GM19193 (cell line): ENCODE data around the gene LTO1.

ENCODE experiments used
- POLR2A ChIP-seq: IDR thresholded peaks from 4 replicates; pipeline ENCODE4 v1.6.1; 2011; ENCODE audit not compliant: insufficient read depth, insufficient read length; ENCODE audit errors: extremely low read depth

Gene LTO1

DNA sequence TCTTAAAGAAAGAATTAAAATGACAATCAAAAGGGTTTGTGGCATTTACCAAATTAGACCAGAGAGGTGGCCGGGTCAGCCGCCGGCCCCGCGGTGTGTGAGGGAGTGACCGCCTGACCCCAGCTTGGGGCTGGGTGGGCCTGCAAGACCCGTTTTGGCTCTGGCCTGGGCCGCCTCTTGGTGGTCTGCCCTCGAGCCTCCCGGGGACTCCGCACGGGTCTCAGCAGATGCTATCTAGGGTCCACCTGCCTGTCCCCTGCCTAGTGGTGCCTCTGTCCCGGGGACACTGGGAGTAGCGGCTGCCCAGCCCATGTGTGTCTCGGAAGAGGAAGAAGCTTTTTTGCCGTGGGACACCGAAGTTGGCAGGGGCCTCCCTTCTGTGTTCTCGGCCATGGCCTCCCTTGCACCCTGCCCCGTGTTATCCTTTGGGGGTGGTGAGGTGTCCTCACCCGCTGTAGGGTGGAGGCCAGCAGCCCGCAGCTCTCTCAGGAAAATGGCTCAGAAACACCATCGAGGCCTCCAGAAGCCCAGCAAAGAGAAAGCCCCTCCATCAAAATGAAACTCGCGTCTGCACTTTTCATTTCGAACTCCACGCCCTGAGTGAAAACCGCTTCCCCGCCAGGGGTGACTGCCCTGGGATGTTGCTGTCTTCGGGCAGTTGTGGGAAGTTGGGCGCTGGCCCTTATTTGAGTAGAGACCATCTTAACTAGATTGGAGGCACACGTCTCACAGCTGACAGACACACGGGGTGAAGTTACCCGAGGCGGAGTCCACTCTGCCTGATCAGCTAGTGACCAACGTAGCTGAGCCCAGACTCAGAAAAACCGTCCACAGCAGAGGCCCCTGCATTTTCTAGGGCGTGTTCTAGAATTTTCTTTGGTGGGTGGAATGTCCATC is 26.2 kb downstream of the LTO1 start:
- no peak for TF ChIP-seq POLR2A

DNA sequence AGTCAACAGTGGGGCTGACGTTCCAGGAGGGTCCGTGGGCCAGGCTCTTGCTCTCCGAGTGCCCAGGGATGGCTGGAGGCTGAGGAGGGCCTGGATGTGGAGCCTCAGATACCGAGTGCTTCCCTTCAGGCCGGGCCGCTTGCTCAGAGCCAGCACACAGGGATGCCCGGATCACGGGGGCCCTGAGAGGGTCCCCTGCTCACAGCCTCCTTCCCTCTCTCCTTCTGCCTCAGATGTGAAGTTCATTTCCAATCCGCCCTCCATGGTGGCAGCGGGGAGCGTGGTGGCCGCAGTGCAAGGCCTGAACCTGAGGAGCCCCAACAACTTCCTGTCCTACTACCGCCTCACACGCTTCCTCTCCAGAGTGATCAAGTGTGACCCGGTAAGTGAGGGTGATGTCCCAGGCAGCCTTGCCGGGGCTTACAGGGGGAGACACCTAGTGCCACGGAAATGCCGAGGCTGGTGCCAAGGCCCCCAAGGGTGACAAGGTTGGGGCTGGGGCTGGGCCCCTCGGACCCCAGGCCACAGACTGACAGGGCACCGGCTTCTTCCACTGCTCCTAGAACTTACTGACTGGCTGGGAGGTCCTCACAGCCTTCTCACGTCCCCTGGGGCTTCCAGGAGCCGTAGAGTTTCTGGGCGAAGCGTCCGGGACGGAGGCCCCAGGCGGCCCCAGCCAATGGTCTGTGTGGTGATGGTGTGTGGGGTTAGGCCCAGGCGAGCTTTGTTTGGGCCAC is 27.2 kb downstream of the LTO1 start:
- TF ChIP-seq POLR2A, result no peak

DNA sequence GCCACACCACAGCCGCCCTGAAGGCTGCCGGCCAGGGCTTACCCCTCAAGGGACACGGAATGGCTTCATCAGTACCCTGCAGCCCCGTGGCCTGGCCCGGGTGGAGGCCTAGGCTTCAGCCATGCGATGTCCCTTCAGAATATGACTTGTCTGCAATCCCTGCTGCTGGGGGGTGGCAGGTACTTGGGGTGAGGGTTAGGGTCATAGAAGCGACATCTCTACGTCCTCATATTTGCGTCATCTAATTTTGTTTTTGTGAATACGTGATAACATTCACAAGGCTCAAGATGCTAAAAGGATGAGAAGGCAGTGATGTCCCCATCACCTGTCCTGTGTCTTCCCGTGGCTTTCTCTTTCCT is 27.8 kb downstream of the LTO1 start:
- TF ChIP-seq POLR2A, result no peak

- no peak for TF ChIP-seq POLR2A
These were observed 28.4 kb downstream of the LTO1 start for GRCh38 chr11:69646493-69647389.

DNA sequence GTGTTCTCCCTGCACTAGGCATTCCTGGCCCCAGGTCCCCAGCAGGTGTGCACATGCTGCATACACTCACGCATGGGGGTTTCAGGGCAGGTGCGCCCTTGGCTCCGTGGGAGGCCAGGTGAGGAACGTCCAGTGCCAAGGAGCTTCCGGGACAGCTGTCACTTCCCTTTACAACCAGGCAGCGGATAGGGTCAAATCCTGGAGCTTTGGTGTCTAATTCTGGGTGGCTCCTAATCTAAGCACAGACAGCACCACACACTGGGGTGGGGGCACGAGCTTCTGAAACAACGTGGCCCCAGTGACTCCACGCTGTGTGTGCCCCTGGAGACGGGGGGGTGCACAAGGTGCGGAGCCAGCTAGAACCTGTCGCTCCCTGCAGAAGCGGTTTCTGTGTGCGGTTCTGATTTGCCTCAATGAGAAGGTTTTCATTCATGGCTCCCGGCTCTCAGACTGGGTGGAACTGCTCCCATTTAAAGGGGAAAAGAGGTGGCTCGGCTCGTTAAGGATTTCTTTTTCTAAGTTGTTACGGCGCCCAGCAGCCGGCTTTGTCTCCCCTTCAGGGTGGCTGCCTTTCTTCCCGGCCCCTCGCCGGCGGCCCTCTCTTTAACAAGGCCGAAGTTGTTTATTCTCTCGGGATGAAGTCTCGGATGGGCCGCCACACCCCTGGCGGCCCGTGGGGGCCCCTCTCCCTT is 29.2 kb downstream of the LTO1 start:
- TF ChIP-seq POLR2A, result no peak

DNA sequence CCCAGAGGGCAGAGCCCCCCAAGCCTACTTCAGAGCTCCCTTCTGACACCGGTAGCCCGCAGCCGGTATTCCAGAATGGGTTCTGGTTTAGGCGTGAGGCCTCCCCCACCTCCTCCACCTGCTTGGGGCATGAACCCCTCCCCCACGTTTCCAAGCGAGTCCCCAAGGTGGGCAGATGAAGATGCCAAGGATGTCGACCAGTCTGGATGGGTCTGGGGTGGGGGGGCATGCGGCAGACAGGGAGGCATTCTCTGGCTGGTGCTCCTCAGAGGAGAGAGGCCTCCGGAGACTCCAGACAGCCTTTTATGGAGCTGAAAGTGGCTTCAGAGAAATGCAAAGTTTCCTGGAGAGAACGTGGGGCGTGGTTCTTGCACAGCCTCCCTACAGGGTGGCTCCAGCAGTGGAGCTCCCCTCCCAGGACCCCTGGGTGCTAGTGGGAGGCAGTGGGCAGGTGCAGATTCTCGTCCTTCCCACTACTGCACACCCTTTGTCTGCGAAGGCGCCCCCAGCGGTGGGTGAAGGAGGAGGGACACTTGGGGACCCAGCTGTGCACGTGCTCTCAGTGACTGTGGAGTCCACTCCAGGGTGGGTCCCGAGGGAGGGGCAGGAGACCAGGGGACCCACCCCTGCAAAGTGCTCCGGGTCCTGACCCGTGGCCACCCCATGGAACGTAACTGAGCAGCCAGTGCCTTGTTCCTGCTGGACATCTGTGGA is 30.0 kb downstream of the LTO1 start:
- TF ChIP-seq POLR2A, result no peak

DNA sequence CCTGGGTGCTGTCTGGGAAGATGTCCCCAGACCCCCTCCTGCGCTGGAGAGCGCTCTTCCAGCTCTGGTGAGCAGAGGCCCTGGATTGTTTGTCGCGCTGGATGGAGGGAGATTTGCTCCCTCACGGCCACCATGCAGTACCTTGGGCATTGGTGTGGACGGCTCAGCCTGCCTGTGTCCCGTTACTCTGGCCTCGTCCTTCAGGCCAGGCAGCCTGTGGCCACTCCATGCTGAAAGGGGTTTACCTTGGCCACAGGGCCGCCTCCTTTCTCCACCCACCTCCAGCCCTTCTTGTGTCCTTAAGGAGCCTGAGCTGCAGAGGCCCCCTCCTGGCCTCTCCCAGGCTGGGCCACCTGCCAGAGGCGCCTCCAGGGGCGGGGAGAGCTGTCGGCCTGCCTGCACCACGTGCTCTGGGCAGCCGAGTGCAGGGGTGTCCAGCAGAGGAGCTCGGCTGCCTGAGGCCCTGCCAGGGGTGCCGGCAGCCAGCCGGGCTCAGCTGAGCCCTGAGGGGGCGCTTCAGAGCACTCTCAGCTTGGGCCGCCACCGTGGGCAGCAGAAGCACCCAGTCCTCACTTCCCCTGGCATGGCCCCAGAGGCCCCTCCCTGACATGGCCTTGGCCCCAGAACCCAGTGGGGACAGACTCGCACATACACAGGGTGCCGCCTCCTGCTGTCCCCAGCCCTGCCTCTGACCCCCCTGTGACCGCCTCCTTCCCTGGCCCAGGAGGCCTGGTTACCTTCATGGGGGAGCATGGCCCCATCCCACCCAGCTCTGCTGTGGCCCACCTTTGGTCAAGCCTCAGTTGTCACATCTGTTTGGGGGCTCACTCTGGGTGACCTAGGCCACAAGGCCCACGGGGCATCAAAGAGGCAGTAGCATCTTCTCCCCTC is 30.8 kb downstream of the LTO1 start:
- no peak for TF ChIP-seq POLR2A

DNA sequence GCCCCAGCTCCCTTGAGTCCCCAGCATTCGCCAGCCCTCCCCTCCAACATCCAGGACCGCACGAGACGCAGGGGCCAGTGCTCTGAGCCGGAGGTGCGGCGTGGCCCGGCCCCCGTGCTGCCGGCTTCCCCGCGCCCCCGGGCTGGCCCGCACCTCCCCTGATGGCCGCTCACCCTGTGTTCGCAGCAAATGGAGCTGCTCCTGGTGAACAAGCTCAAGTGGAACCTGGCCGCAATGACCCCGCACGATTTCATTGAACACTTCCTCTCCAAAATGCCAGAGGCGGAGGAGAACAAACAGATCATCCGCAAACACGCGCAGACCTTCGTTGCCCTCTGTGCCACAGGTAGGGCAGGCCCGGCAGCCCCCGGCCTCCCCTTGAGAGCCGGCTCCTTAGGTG is 31.5 kb downstream of the LTO1 start:
- TF ChIP-seq POLR2A, result no peak

DNA sequence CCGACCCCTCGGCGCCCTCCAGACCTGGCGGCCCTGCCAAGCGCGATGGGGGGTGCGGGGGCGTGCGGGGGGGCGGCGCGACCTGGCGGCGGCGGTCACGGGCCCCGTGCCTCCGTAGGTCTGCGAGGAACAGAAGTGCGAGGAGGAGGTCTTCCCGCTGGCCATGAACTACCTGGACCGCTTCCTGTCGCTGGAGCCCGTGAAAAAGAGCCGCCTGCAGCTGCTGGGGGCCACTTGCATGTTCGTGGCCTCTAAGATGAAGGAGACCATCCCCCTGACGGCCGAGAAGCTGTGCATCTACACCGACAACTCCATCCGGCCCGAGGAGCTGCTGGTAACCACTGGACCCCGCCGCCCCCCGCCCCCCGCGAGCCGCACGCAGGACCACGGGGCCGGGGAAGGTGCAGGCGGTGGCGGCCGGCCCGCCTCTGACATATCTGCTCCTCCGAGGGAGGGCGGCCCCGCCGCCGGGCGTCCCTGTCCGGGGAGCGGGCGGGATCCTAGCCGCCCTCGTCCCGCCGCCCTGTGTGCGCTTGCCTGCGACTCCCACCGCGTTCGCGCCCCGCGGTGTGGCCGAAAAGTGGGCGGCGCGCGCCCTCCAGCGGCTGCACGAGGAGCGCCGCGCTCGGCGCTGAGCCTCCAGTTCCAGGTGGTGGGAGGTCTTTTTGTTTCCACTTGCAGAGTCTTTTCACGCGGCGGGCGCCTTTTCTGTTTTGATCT is 32.1 kb downstream of the LTO1 start:
- TF ChIP-seq POLR2A, result no peak

GRCh38 chr11:69642549-69642912 is 32.6 kb downstream of the LTO1 start:
- TF ChIP-seq POLR2A, result no peak

DNA sequence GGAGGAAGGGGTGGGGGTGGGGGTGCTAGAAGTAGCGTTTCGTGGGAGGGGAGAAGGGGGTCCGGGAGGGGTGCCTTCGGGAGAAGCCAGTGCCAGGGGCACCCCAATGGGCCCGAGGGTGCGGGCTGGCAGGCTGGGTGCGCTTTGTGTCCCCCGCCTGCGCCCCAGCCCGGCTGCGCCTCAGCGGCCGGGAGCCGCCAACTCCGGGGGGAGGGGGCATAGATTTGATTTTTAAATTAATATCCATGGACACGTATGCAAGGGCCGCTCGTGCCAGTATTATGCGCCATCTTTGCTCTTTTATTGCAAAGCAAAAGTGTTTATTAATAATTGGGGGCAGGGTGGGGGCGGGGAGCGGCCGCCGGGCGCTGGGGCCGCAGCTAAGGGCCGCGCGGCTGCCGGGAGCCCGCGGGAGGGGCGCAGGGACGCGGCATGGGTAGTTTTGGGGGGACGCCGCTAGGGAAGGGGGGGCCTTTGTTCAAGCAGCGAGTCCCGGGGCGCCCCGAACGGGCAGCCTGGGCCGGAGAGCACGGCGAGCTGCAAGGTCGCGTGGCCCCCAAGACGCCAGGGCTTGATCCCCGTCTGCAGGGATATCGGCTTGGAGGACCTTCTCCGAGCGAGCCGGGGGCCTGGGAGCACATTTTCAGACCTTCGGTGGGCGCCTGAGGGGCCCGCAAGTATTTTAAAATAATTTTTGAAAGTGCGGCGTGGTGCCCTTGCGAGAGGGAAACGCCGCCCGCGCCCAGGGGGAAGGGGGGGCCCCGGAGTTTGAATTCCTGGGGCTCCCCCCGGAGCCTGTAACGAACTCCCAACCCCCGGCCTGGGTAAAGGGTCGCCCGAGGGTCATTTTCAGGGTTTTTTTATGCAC is 33.2 kb downstream of the LTO1 start:
- no peak for TF ChIP-seq POLR2A
